ENCODE measurements around the gene PANX1.
A peak's percentile ranks its signal among the peaks of the same experiment; 100 is the strongest.
"Not testable (repeated sequence)": the region's sequence is repeated elsewhere in the genome, so short reads cannot be mapped to it uniquely, and the experiment has no call there.

PANX1 gene

GRCh38 chr11:94150704-94151685, 22.4 kb downstream of the PANX1 start:
- DNase-seq, result no peak

- no peak for DNase-seq
Measured at GRCh38 chr11:94151903-94152677, 23.4 kb downstream of the PANX1 start.

- DNase-seq, result no peak
Measured at GRCh38 chr11:94152678-94153065, 24.0 kb downstream of the PANX1 start.

GRCh38 chr11:94153320-94153719, 24.7 kb downstream of the PANX1 start:
- DNase-seq, result no peak

GRCh38 chr11:94154095-94154856, 25.6 kb downstream of the PANX1 start:
- DNase-seq, result no peak

- not testable (repeated sequence) for DNase-seq
Measured at GRCh38 chr11:94157339-94157738, 28.7 kb downstream of the PANX1 start.

- DNase-seq, result no peak
Measured at GRCh38 chr11:94168882-94169281, 40.2 kb downstream of the PANX1 start.

- DNase-seq, result no peak
Measured at GRCh38 chr11:94169516-94169915, 40.9 kb downstream of the PANX1 start.

- no peak for DNase-seq
Measured at GRCh38 chr11:94169930-94170545, 41.4 kb downstream of the PANX1 start.

- no peak for DNase-seq
Measured at GRCh38 chr11:94170953-94171352, 42.3 kb downstream of the PANX1 start.

- peak in 1 of 2 experiments; percentile 74 for DNase-seq
Measured at GRCh38 chr11:94171693-94172440, 43.2 kb downstream of the PANX1 start.

- no peak for DNase-seq
Measured at GRCh38 chr11:94175535-94175934, 46.9 kb downstream of the PANX1 start.

GRCh38 chr11:94178331-94178730, 49.7 kb downstream of the PANX1 start:
- no peak for DNase-seq

- no peak for DNase-seq
Measured at GRCh38 chr11:94179696-94180095, 51.1 kb downstream of the PANX1 start.

GRCh38 chr11:94181526-94181925, 52.9 kb downstream of the PANX1 start:
- no peak for DNase-seq

- no peak for DNase-seq
Measured at GRCh38 chr11:94181943-94182342, 53.3 kb downstream of the PANX1 start.

- no peak for DNase-seq
Measured at GRCh38 chr11:94183251-94183885, 54.7 kb downstream of the PANX1 start.

GRCh38 chr11:94183886-94184264, 55.2 kb downstream of the PANX1 start:
- peak; percentile 51 to 80 for DNase-seq

- DNase-seq, result no peak
Measured at GRCh38 chr11:94184362-94184761, 55.7 kb downstream of the PANX1 start.

GRCh38 chr11:94184846-94185245, 56.2 kb downstream of the PANX1 start:
- DNase-seq, result no peak

- DNase-seq, result no peak
Measured at GRCh38 chr11:94185416-94186084, 56.9 kb downstream of the PANX1 start.
